H9 (cell line): ENCODE results near the gene HLF. TPM values are rescaled to one million over a fixed set of nuclear protein-coding genes. Genes with fewer than 3 reads are reported as not detected.

Source experiments
- DNase-seq: peaks from one replicate; pipeline ENCODE4 v3.0.0-alpha.2; 2017
- H2AFZ ChIP-seq: one replicate; pipeline ENCODE4 v1.6.1; 2013; ENCODE audit warnings: mild to moderate bottlenecking, low read length, control low read depth, moderate library complexity
- H2AK5ac ChIP-seq: 2 replicates; pipeline ENCODE4 v1.6.1; 2013; ENCODE audit warnings: low read length, control low read depth, mixed read lengths; ENCODE audit not compliant: insufficient read length
- H2BK120ac ChIP-seq: one replicate; pipeline ENCODE4 v1.6.1; 2013; ENCODE audit warnings: low read depth, mild to moderate bottlenecking, low read length, control low read depth, inconsistent platforms; ENCODE audit not compliant: poor library complexity, severe bottlenecking
- H2BK12ac ChIP-seq: 2 replicates; pipeline ENCODE4 v1.6.1; 2013; ENCODE audit warnings: low read length, control low read depth, mixed read lengths, low read depth; ENCODE audit not compliant: insufficient read length
- H2BK15ac ChIP-seq: 2 replicates; pipeline ENCODE4 v1.6.1; 2013; ENCODE audit warnings: low read depth, low read length, control low read depth
- H2BK20ac ChIP-seq: one replicate; pipeline ENCODE4 v1.6.1; 2013; ENCODE audit warnings: low read depth, mild to moderate bottlenecking, low read length, control low read depth, inconsistent platforms; ENCODE audit not compliant: poor library complexity, severe bottlenecking
- H2BK5ac ChIP-seq: 2 replicates; pipeline ENCODE4 v1.6.1; 2013; ENCODE audit warnings: low read length, control low read depth, mixed read lengths; ENCODE audit not compliant: insufficient read length
- H3K14ac ChIP-seq: 2 replicates; pipeline ENCODE4 v1.6.1; 2013; ENCODE audit warnings: low read length, control low read depth; ENCODE audit not compliant: insufficient read depth
- H3K18ac ChIP-seq: 2 replicates; pipeline ENCODE4 v1.6.1; 2013; ENCODE audit warnings: low read depth, mild to moderate bottlenecking, mixed read lengths, low read length, control low read depth; ENCODE audit not compliant: insufficient read length
- H3K23ac ChIP-seq: 2 replicates; pipeline ENCODE4 v1.6.1; 2013; ENCODE audit warnings: low read length, control low read depth, mixed read lengths, low read depth; ENCODE audit not compliant: insufficient read length
- H3K23me2 ChIP-seq: 2 replicates; pipeline ENCODE4 v1.6.1; 2013; ENCODE audit warnings: low read depth, mild to moderate bottlenecking, mixed read lengths, low read length, control low read depth; ENCODE audit not compliant: insufficient read length, poor library complexity, severe bottlenecking
- H3K27ac ChIP-seq: 2 replicates; pipeline ENCODE4 v1.5.1; 2013; ENCODE audit warnings: low read length, control low read depth, mixed read lengths, low read depth; ENCODE audit not compliant: insufficient read length
- H3K27me3 ChIP-seq: 2 replicates; pipeline ENCODE4 v1.6.1; 2013; ENCODE audit warnings: low read length, control low read depth, inconsistent platforms; ENCODE audit not compliant: insufficient read depth
- H3K4ac ChIP-seq: 2 replicates; pipeline ENCODE4 v1.6.1; 2013; ENCODE audit warnings: low read depth, mild to moderate bottlenecking, control low read depth, inconsistent platforms, low read length, moderate library complexity
- H3K4me1 ChIP-seq: 2 replicates; pipeline ENCODE4 v1.6.1; 2013; ENCODE audit warnings: low read length, control low read depth, inconsistent platforms; ENCODE audit not compliant: insufficient read depth
- H3K4me2 ChIP-seq: 2 replicates; pipeline ENCODE4 v1.6.1; 2013; ENCODE audit warnings: low read length, control low read depth, mixed read lengths; ENCODE audit not compliant: insufficient read length, insufficient read depth
- H3K56ac ChIP-seq: 2 replicates; pipeline ENCODE4 v1.6.1; 2013; ENCODE audit warnings: low read depth, mild to moderate bottlenecking, mixed read lengths, low read length, control low read depth; ENCODE audit not compliant: insufficient read length
- H3K79me1 ChIP-seq: 2 replicates; pipeline ENCODE4 v1.6.1; 2013; ENCODE audit warnings: low read depth, mild to moderate bottlenecking, moderate library complexity, low read length, control low read depth, inconsistent platforms; ENCODE audit not compliant: insufficient read depth, poor library complexity, severe bottlenecking
- H3K79me2 ChIP-seq: 2 replicates; pipeline ENCODE4 v1.6.1; 2013; ENCODE audit warnings: low read length, control low read depth, inconsistent platforms; ENCODE audit not compliant: insufficient read depth
- H3K9ac ChIP-seq: 2 replicates; pipeline ENCODE4 v1.6.1; 2013; ENCODE audit warnings: low read length, control low read depth, mixed read lengths; ENCODE audit not compliant: insufficient read length; ENCODE audit errors: extremely low read depth
- H3K9me3 ChIP-seq: one replicate; pipeline ENCODE4 v1.6.1; 2013; ENCODE audit warnings: low read depth, low read length, inconsistent platforms; ENCODE audit not compliant: control insufficient read depth
- H3T11ph ChIP-seq: one replicate; pipeline ENCODE4 v1.6.1; 2013; ENCODE audit warnings: mild to moderate bottlenecking, low read length, control low read depth, inconsistent platforms
- H4K20me1 ChIP-seq: one replicate; pipeline ENCODE4 v1.6.1; 2013; ENCODE audit not compliant: control insufficient read depth, insufficient read length, insufficient read depth
- H4K5ac ChIP-seq: 2 replicates; pipeline ENCODE4 v1.6.1; 2013; ENCODE audit warnings: low read depth, mild to moderate bottlenecking, mixed read lengths, low read length, control low read depth; ENCODE audit not compliant: insufficient read length
- H4K8ac ChIP-seq: replicated peaks from 2 replicates; pipeline ENCODE4 v1.6.1; 2013; ENCODE audit warnings: low read length, control low read depth, mixed read lengths, low read depth; ENCODE audit not compliant: insufficient read length
- H4K91ac ChIP-seq: 2 replicates; pipeline ENCODE4 v1.6.1; 2013; ENCODE audit warnings: low read depth, mild to moderate bottlenecking, moderate library complexity, mixed read lengths, low read length, control low read depth; ENCODE audit not compliant: insufficient read length
- H3K27ac Mint-ChIP-seq, 3 experiments: 2 replicates in 2 of 3; 3 replicates in 1 of 3; pipeline ENCODE4 v1.8.0; 2020 to 2021; ENCODE audit warnings: mixed read lengths in 3 of 3, mild to moderate bottlenecking in 1 of 3, moderate library complexity in 1 of 3
- H3K27me3 Mint-ChIP-seq: 2 replicates; pipeline ENCODE4 v1.8.0; 2021; ENCODE audit warnings: low read depth, mild to moderate bottlenecking, moderate library complexity, mixed read lengths
- H3K36me3 Mint-ChIP-seq, 3 experiments: 2 replicates in 2 of 3; 3 replicates in 1 of 3; pipeline ENCODE4 v1.8.0; 2020 to 2021; ENCODE audit warnings: low read depth in 3 of 3, mixed read lengths in 3 of 3; ENCODE audit not compliant: insufficient read depth in 1 of 3
- H3K4me1 Mint-ChIP-seq, 2 experiments: 2 replicates each; pipeline ENCODE4 v1.8.0; 2020; ENCODE audit warnings: mixed read lengths in 2 of 2
- H3K4me3 Mint-ChIP-seq, 2 experiments: 2 replicates in 1 of 2; 3 replicates in 1 of 2; pipeline ENCODE4 v1.8.0; 2020 to 2021; ENCODE audit warnings: mild to moderate bottlenecking in 2 of 2, mixed read lengths in 2 of 2, moderate library complexity in 1 of 2
- H3K9me3 Mint-ChIP-seq, 2 experiments: 2 replicates in 1 of 2; 3 replicates in 1 of 2; pipeline ENCODE4 v1.8.0; 2020; ENCODE audit warnings: mild to moderate bottlenecking in 2 of 2, mixed read lengths in 2 of 2, moderate library complexity in 1 of 2
- WGBS: extraction: QIAGEN DNeasy Blood & Tissue Kit; methylation state at CpG from one replicate; pipeline ENCODE4 v1.1.7; 2013; ENCODE audit warnings: missing lambda C conversion rate, low lambda C conversion rate, mixed read lengths; ENCODE audit not compliant: insufficient read length; ENCODE audit errors: extremely low coverage; 5-methylcytosine and 5-hydroxymethylcytosine counted together
- total RNA-seq: library from RNA; stranded (reverse); gene quantifications from 2 replicates; pipeline ENCODE4 v1.2.1, GENCODE V29; 2021
- TF ChIP-seq, protein P1 (sequence below): fragments of 200-600 bp; sonication (generic); conservative IDR thresholded peaks from 3 replicates; pipeline ENCODE4 v1.8.0; 2021; ENCODE audit warnings: antibody characterized with exemption, mild to moderate bottlenecking

HLF gene
- total RNA-seq, 1 experiment from 2014 or later = 0.17 TPM

DNA sequence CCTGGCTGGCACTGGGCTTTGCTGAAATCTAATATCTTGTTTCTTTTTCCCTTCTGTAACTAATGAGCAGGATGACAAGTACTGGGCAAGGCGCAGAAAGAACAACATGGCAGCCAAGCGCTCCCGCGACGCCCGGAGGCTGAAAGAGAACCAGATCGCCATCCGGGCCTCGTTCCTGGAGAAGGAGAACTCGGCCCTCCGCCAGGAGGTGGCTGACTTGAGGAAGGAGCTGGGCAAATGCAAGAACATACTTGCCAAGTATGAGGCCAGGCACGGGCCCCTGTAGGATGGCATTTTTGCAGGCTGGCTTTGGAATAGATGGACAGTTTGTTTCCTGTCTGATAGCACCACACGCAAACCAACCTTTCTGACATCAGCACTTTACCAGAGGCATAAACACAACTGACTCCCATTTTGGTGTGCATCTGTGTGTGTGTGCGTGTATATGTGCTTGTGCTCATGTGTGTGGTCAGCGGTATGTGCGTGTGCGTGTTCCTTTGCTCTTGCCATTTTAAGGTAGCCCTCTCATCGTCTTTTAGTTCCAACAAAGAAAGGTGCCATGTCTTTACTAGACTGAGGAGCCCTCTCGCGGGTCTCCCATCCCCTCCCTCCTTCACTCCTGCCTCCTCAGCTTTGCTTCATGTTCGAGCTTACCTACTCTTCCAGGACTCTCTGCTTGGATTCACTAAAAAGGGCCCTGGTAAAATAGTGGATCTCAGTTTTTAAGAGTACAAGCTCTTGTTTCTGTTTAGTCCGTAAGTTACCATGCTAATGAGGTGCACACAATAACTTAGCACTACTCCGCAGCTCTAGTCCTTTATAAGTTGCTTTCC lies 56.0 kb downstream of the HLF start:
- no peaks in the 10 kb centered on the region for H3K4me1 Mint-ChIP-seq
- H2BK120ac ChIP-seq = no peak overlapping the region
- no peak overlapping the region for H3K9ac ChIP-seq
- no peaks in the 10 kb centered on the region for H3K79me1 ChIP-seq
- H3T11ph ChIP-seq = no peak overlapping the region
- H3K23me2 ChIP-seq = no peaks in the 10 kb centered on the region
- H3K4me2 ChIP-seq = no peak overlapping the region
- H3K27me3 ChIP-seq = no peaks in the 10 kb centered on the region
- TF ChIP-seq, protein P1, sequence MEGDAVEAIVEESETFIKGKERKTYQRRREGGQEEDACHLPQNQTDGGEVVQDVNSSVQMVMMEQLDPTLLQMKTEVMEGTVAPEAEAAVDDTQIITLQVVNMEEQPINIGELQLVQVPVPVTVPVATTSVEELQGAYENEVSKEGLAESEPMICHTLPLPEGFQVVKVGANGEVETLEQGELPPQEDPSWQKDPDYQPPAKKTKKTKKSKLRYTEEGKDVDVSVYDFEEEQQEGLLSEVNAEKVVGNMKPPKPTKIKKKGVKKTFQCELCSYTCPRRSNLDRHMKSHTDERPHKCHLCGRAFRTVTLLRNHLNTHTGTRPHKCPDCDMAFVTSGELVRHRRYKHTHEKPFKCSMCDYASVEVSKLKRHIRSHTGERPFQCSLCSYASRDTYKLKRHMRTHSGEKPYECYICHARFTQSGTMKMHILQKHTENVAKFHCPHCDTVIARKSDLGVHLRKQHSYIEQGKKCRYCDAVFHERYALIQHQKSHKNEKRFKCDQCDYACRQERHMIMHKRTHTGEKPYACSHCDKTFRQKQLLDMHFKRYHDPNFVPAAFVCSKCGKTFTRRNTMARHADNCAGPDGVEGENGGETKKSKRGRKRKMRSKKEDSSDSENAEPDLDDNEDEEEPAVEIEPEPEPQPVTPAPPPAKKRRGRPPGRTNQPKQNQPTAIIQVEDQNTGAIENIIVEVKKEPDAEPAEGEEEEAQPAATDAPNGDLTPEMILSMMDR = no peak
- H4K5ac ChIP-seq = no peak overlapping the region
- no peak overlapping the region for H2BK20ac ChIP-seq
- H3K4ac ChIP-seq = no peak overlapping the region
- no peak overlapping the region for H2BK12ac ChIP-seq
- H3K27ac ChIP-seq = no peak overlapping the region
- H3K27ac Mint-ChIP-seq = no peak overlapping the region
- H2BK15ac ChIP-seq = no peak overlapping the region
- H3K4me3 Mint-ChIP-seq = no peak overlapping the region
- no peak overlapping the region for H3K56ac ChIP-seq
- no peak overlapping the region for H2BK5ac ChIP-seq
- no peak overlapping the region for H4K91ac ChIP-seq
- H4K20me1 ChIP-seq = no peaks in the 10 kb centered on the region
- no peak for DNase-seq
- H3K27me3 Mint-ChIP-seq = peaks cover 1% of the 10 kb centered on the region
- H3K36me3 Mint-ChIP-seq = no peaks in the 10 kb centered on the region
- H3K23ac ChIP-seq = no peak overlapping the region
- no CpG with 5 or more reads among the region's 23 CpGs for WGBS
- H3K14ac ChIP-seq = no peak overlapping the region
- no peaks in the 10 kb centered on the region for H3K79me2 ChIP-seq
- no peak overlapping the region for H3K18ac ChIP-seq
- no peak overlapping the region for H4K8ac ChIP-seq
- no peak overlapping the region for H2AFZ ChIP-seq
- no peaks in the 10 kb centered on the region for H3K9me3 ChIP-seq
- no peaks in the 10 kb centered on the region for H3K4me1 ChIP-seq
- no peak overlapping the region for H2AK5ac ChIP-seq
- no peaks in the 10 kb centered on the region for H3K9me3 Mint-ChIP-seq
